HG02884 (cell line): Measurements from ENCODE around the gene JADE2.
"Not testable (repeated sequence)": the region's sequence is repeated elsewhere in the genome, so short reads cannot be mapped to it uniquely, and the experiment has no call there.

Source experiments
- ATAC-seq: cut with Tn5 transposase; IDR thresholded peaks from one replicate; pipeline ENCODE4 v1.9.1; 2021; ENCODE audit warnings: mild to moderate bottlenecking, moderate library complexity; ENCODE audit not compliant: unreplicated experiment

The JADE2 gene

GRCh38 chr5:134524826-134525682 lies at the start of gene JADE2:
JADE2 (plus strand) TSS chr5:134525670; CDS start chr5:134535858, 10,188 bp downstream.
- ATAC-seq: no peak

DNA sequence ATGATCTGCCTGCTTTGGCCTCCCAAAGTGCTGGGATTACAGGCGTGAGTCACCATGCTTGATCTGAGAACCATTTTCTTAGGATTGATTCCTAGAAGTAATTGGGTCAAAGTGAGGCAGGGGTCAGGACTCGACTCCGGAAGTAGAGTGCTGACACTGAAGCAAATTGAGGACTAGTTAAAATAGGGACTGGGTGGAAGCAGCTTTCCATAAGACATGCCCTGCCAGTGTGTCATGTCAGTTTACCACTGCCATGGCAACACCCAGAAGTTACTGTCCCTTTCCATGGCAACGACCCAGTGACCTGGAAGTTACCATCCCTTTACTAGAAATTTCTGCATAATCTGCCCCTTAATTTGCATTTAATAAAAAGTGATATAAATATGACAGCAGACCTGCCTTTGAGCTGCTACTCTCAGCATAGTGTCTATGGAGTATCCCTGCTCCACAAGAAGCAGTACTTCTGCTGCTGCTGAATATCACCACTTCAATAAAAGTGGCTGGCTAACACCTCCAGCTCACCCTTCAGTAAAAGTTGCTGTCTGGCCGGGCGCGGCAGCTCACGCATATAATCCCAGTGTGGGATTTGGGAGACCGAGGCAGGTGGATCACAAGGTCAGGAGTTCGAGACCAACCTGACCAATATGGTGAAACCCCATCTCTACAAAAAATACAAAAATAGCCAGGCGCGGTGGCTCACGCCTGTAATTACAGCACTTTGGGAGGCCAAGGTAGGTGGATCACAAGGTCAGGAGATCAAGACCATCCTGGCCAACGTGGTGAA lies 47.8 kb upstream of the JADE2 start:
- ATAC-seq: no peak

DNA sequence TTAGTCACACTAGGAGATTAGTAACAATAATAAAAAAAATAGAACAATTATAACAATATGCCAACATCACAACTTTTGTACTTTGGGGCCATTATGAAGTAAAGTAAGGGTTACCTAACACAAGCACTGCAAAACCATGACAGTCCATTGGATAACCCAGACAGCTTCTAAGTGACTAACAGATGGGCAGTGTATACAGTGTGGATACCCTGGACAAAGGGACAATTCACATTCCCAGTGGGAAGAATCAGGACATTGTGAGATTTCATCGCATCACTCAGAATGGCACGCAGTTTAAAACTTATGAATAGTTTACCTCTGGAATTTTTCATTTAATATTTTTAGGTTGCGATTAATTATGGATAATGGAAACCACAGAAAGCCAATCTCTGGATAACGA lies 45.6 kb upstream of the JADE2 start:
- ATAC-seq: no peak

DNA sequence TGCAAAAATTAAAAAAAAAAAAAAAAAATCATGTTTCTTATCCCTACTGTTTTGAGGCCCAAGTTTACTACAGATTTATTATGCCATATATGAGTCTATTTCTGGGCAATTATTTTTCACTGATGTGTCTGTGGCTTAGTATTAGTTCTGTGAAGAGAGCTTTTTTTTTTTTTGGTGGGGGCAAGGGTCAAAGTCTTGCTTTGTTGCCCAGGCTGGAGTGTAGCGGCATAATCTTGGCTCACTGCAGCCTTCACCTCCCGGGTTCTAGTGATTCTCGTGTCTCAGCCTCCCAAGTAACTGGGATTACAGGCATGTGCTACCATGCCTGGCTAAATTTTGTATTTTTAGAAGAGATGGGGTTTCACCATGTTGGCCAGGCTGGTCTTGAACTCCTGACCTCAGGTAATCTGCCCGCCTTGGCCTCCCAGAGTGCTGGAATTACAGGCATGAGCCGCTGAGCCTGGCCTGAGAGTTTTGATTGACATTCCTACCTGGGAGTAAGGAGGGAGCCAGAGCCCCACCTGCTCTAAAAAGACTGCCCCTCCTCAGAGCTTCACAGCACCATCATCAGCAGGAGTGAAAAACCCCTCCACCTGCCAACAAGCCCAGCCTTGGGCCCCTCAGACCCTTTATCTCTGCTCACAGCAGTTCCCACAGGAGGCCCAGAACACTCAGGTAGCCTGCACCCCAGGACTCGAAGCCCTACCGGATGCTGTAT lies 36.1 kb upstream of the JADE2 start:
- ATAC-seq: no peak

DNA sequence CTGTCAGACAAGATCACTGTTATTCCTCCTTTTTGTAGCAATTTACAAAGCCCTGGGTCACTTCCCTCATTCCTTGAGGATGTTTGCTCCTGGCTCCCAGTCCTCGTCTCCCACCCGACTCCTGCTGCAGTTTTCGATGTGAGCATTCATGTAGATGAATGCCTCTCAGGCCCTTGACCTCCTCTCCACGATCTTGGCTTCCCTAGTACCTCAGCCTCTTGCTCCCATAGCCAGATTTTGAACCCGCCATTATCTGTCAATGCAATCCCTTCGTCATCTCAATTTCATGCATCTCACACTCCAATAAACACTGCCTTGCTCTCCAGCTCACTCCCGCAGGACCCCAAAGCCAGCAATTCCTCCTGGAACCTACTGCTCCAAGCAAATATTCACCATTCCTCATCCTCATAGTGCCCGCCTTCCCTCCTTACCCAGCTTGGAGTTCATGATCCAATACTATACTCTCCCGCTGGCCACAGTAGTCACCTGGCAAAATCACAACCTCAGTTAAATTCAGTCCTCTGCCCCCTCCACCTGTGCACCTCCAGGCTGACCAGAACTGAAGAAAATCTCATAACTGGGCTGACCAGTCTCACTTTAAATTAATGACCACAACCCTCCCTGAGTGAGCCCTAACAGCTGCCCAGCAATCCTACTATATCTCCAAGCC lies 35.1 kb upstream of the JADE2 start:
- ATAC-seq: no peak

DNA sequence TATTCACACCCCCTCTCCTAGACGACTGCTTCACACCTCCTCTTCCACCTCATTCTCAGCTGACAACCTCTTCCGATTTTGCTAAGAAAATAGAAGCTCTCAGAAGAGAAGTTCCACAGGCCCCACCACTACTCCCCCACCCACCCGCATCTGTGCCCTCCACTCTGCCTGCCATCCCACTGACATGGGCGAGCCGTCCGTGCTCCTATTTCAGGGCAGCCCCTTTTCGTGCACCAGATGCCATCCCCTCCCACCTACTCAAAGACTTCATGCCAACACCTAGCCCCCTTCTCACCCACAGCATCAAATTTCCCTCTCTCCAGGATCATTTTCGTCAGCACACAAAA lies 34.6 kb upstream of the JADE2 start:
- ATAC-seq: no peak

GRCh38 chr5:134491841-134492442 lies 33.5 kb upstream of the JADE2 start:
- no peak for ATAC-seq

- ATAC-seq: no peak
These were observed 32.9 kb upstream of the JADE2 start for GRCh38 chr5:134492568-134492967.

DNA sequence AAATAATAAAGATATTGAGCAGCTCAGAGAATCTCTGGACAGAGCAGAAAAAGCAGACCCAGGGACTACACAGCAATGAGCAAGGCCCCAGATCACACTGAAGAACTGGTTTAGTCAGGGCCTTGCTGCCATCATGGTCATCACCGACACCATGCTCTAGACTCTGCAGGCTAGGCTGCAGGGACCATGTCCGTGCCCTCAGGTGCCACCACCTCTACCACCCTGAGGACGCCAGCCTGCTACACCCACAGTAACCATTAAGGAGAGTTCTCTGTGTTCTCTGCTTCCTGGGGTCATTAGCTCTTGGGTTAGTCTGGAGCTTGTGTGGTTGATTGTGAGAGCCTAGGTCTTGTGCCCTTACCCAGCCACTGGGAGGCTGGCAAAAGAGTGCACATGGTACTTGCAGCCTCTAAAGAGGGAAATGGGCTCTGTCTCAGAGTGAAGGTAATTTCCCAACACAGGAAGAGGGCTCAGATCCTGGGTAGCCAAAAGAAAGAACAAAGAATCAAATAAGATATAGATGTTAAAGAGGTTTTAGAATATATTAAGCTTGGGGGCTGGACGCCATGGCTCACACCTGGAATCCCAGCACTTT lies 31.9 kb upstream of the JADE2 start:
- no peak for ATAC-seq

- no peak for ATAC-seq
These were observed 30.7 kb upstream of the JADE2 start for GRCh38 chr5:134494780-134495179.

- ATAC-seq: not testable (repeated sequence)
These were observed 25.6 kb upstream of the JADE2 start for GRCh38 chr5:134499905-134500304.

GRCh38 chr5:134500699-134501430 lies 24.6 kb upstream of the JADE2 start:
- ATAC-seq: no peak

- ATAC-seq: no peak
These were observed 23.2 kb upstream of the JADE2 start for GRCh38 chr5:134502259-134502658.

- ATAC-seq: peak; percentile 79
These were observed 22.2 kb upstream of the JADE2 start for GRCh38 chr5:134503088-134503936.

DNA sequence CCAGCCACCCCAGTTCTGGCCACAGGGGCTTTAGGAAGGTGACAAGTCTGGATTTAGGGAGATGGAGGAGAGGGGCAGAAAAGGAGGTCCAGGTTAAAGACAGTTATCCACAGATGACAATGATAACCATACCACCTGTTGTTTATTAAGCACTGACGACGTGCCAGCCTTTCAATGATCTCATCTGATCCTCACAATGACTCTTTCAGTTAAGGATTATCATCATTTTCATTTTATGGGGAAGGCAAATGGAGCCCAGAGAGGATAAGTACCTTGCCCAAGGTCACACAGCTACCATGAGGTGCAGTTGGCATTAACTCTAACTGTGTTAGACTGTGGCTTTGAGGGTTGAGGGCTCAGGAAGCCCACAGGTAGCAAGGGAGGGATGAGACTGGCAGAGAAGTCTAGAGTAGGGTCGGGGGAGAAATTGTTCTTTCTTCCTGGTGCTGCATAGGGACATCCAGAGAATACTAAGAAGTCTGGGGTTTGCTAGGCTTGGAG lies 21.5 kb upstream of the JADE2 start:
- ATAC-seq: no peak

GRCh38 chr5:134504629-134505300 lies 20.7 kb upstream of the JADE2 start:
- ATAC-seq: no peak

DNA sequence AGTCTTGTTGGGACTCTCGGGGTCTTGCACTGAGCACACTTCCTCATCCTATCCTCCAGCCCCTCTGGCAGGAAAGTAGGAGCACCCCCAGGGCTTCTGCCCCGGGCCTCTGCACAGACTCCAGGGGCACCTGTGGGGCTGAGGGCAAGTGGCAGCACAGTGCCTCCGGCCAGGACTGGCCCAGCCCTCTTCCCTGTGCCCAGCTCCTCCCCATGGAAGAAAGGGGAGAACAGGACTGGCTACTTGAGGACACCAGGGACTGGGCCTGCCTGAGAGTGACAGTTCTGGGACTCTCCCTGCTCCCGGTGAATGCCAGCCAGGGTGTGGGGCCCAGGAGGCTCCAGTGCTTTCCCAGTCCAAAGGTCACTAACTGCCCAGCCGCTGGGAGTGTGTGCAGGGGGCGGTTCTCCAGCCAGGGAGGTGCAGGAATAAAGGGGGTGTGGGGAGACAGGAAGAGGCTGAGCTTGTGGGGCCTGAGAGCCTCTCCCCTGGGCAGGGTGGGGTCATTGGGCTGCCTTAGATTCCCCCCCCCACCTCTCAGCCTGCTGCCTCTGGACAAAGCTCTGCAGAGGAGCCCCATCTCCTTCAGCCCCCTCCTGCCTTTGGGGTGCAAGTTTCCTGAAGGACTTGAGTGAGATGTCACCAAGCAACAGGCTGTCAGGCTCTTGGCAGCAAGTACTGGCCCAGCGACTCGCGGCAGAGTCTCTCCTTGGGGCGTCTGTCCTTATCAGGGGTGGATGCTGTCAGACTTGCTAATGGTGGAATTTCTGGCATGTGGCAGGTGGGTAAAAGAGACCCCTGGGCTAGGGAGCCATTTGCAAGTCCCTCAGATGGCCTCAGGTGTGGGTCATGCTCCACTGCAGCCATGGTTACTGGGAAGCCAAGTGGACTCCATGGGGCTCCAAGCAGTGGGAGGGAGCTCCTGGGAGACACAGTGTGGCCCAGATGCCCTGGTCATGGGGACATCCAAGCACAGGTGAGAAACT lies 19.1 kb upstream of the JADE2 start:
- no peak for ATAC-seq
